A549 (cell line): ENCODE results near the gene FGF8.

ENCODE experiments used
- CTCF ChIP-seq: fragments of >200 bp; sonication (Bioruptor Twin); formaldehyde crosslinking; IDR thresholded peaks from 3 replicates; pipeline ENCODE4 v1.5.1; 2016
- JUN ChIP-seq, 2 experiments: fragments of >200 bp; sonication (Bioruptor Twin); formaldehyde crosslinking; IDR thresholded peaks; 2 replicates in 1 of 2; 3 replicates in 1 of 2; pipeline ENCODE4 v1.6.1; 2016 to 2017
- MAX ChIP-seq: IDR thresholded peaks from 2 replicates; pipeline ENCODE4 v1.6.1; 2012
- POLR2A ChIP-seq: IDR thresholded peaks from 2 replicates; pipeline ENCODE4 v1.6.1; 2012; ENCODE audit warnings: mild to moderate bottlenecking, low read length
- RNF2 ChIP-seq: fragments of 200-600 bp; sonication (generic); IDR thresholded peaks from 2 replicates; pipeline ENCODE4 v1.6.1; 2016; ENCODE audit warnings: low read depth, mild to moderate bottlenecking, antibody characterized with exemption, moderate library complexity, borderline replicate concordance
- SMC3 ChIP-seq: fragments of >200 bp; sonication (Bioruptor Twin); formaldehyde crosslinking; IDR thresholded peaks from 3 replicates; pipeline ENCODE4 v1.6.1; 2018; ENCODE audit warnings: inconsistent platforms
- TP53 ChIP-seq: fragments of 250-450 bp; sonication (Bioruptor Pico); IDR thresholded peaks from 2 replicates; pipeline ENCODE4 v1.5.0; 2021; ENCODE audit warnings: mild to moderate bottlenecking, moderate library complexity
- USF2 ChIP-seq: fragments of 450-650 bp; IDR thresholded peaks from 2 replicates; pipeline ENCODE4 v1.6.1; 2014; ENCODE audit warnings: antibody characterized with exemption
- ZFP36 ChIP-seq: fragments of 450-650 bp; IDR thresholded peaks from 2 replicates; pipeline ENCODE4 v1.6.1; 2014; ENCODE audit warnings: borderline replicate concordance; ENCODE audit not compliant: partially characterized antibody

DNA sequence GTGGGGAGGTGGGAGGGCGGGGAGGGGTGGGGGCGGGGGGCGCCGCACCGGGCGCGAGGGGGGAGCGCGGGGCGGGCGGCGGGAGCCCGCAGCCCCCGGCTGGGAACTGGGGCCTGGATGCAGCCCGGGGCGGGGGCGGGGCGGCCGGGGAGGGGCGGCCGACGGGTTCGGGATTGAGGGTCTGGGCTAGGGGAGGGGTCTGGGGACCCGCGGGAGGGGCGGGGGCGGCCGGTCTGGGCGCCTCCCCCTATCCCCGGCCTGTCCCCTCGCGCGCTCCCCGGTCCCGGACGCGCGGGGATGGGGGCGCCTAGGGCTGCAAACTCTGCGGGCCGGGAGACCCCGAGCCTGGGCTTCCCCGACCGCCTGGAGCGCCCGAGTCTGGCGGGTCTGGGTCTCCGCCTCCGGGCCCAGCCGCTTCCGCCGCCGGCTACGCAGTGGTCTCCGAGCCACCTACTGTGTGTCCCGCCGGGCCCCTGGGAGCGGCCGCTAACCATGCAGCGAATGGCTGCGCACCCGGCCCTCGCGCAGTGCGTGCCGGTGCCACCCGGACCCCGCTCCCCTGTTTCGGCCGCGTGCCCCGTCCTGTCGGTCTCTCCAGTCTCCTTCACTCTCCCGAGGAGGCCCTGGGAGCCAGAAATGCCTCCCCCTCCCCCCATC lies 375 bp upstream of the FGF8 start:
- TF ChIP-seq RNF2 (no peak), POLR2A (no peak), TP53 (no peak), CTCF (no peak), JUN (IDR thresholded peaks at IDR 0.05) (no peak), ZFP36 (no peak), MAX (no peak), SMC3 (no peak), USF2 (no peak)
